HCT116 (cell line): Measurements from ENCODE around the gene PKP2.

ENCODE experiments used
- SP1 ChIP-seq: IDR thresholded peaks from 2 replicates; pipeline ENCODE4 v1.6.1; 2012; ENCODE audit warnings: low read depth
- SRF ChIP-seq: IDR thresholded peaks from 2 replicates; pipeline ENCODE4 v1.6.1; 2012; ENCODE audit warnings: low read depth
- YY1 ChIP-seq: IDR thresholded peaks from 2 replicates; pipeline ENCODE4 v1.6.1; 2011; ENCODE audit warnings: low read length, low read depth, moderate library complexity, mild to moderate bottlenecking; ENCODE audit not compliant: insufficient replicate concordance; ENCODE audit errors: extremely low read depth
- TF ChIP-seq, protein P1 (sequence below), 3 experiments: fragments of 200-600 bp in 1 of 3; sonication (generic) in 1 of 3; IDR thresholded peaks in 2 of 3; conservative IDR thresholded peaks in 1 of 3; 2 replicates each; pipeline ENCODE4 v1.5.1; 2012 to 2017; ENCODE audit warnings: low read depth in 2 of 3, low read length in 2 of 3, antibody characterized with exemption in 1 of 3, borderline replicate concordance in 1 of 3, control low read depth in 1 of 3, mild to moderate bottlenecking in 1 of 3, mixed read lengths in 1 of 3, mixed run types in 1 of 3, moderate library complexity in 1 of 3; ENCODE audit not compliant: insufficient read depth in 1 of 3

- TF ChIP-seq YY1 (no peak), SP1 (no peak), SRF (no peak)
- TF ChIP-seq, protein P1, sequence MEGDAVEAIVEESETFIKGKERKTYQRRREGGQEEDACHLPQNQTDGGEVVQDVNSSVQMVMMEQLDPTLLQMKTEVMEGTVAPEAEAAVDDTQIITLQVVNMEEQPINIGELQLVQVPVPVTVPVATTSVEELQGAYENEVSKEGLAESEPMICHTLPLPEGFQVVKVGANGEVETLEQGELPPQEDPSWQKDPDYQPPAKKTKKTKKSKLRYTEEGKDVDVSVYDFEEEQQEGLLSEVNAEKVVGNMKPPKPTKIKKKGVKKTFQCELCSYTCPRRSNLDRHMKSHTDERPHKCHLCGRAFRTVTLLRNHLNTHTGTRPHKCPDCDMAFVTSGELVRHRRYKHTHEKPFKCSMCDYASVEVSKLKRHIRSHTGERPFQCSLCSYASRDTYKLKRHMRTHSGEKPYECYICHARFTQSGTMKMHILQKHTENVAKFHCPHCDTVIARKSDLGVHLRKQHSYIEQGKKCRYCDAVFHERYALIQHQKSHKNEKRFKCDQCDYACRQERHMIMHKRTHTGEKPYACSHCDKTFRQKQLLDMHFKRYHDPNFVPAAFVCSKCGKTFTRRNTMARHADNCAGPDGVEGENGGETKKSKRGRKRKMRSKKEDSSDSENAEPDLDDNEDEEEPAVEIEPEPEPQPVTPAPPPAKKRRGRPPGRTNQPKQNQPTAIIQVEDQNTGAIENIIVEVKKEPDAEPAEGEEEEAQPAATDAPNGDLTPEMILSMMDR (IDR thresholded peaks at IDR 0.05 in 2 of 3, conservative IDR thresholded peaks at IDR 0.05 in 1 of 3; ENCODE audit: borderline replicate concordance in 1 of 3, insufficient read depth in 1 of 3, low read depth in 2 of 3, low read length in 2 of 3) = no peak
These were observed 62.5 kb downstream of the PKP2 start for GRCh38 chr12:32834122-32834521.
